Measurements from ENCODE around the gene MRGPRG.
"Not testable (repeated sequence)": the region's sequence is repeated elsewhere in the genome, so short reads cannot be mapped to it uniquely, and the experiment has no call there.

Gene MRGPRG

DNA sequence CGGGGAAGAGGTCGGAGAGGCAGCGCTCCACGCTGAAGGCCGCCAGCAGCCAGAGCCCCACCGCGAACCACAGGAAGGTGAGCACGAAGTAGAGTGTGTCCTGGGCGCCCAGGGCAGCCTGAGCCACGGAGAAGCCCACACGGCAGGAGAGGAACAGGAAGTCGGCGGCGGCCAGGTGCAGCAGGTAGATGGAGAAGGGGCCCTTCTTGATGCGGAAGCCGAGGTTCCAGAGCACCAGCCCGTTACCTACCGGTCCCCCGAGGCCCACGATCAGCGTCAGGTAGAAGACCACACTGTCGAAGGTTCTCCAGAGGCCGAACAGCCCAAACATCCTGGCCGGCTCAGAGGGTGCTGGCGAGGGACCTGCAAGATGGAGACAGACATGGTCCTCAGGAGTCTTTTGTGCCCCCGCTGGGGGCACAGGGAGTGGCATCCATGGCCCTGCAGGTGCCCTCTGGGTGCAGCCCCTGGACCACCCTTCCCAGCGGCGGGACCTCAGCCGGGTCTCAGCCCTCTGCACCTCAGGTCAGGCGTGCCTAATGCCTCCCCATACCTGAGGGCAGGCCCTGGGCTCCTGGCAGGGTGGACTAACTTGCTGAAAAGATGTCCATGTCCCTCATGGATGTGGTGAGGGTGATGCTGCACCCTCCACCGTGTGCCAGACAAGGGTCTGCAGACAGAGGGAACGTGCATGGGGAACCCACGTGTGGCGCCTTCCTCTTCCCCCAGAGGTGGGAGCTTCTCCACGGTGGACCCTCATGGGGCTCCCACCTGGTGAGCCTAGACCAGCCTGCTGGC, at the start of gene MRGPRG:
TSS of gene MRGPRG (minus strand) at position 331 of the 798 bp plus-strand sequence. CDS start at position 331, 0 bp downstream.
- DNase-seq (ENCODE audit: low spot score), result no peak

GRCh38 chr11:3262548-3262947, 43.9 kb upstream of the MRGPRG start:
- DNase-seq (ENCODE audit: low spot score), result not testable (repeated sequence)

DNA sequence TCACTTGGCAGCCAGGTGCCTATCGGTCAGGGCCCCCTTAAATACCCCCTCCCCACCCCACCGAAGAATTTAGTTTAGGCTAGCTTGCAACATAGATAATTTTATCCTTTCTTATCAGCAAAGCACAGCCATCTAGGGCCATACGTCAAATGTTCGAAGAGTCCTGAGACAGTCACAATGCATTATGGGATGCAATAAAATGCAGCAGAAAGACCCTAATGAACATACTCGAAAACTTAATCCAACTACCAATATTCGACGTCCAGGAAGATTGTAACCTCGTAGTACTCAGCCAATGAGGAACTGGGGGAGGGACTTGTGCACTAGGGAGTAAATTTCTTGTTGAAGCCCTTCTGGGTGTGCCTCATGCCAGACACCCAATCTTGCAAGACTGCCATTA, 43.2 kb upstream of the MRGPRG start:
- DNase-seq (ENCODE audit: low spot score), result not testable (repeated sequence)

DNA sequence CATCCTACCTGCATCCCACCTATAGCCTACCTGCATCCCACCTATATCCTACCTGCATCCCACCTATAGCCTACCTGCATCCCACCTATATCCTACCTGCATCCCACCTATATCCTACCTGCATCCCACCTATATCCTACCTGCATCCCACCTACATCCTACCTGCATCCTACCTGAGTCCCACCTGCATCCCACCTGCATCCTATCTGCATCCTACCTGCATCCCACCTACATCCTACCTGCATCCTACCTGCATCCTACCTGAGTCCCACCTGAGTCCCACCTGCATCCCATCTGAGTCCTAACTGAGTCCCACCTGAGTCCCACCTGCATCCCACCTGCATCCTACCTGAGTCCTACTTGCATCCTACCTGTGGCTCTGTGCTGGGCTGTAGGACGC, 38.9 kb upstream of the MRGPRG start:
- not testable (repeated sequence) for DNase-seq (ENCODE audit: low spot score)

DNA sequence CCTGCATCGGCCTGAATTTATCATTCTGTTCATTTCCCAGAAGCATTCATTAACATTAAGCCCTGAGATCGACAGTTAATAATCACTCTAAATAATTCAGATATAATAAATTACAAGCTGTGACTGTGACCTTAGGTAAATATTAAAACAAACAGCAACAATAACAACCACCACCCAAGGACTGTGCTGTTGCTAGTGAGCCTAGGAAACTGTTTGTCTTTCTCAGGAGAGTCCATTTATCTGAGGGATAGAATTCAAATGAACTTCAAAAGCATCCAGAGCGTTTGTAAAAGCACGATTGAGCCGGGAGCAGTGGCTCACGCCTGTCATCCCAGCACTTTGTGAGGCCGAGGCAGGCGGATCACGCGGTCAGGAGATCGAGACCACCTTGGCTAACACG, 36.6 kb upstream of the MRGPRG start:
- not testable (repeated sequence) for DNase-seq (ENCODE audit: low spot score)

- DNase-seq (ENCODE audit: low spot score), result not testable (repeated sequence)
These were observed 36.2 kb upstream of the MRGPRG start for GRCh38 chr11:3254773-3255172.

DNA sequence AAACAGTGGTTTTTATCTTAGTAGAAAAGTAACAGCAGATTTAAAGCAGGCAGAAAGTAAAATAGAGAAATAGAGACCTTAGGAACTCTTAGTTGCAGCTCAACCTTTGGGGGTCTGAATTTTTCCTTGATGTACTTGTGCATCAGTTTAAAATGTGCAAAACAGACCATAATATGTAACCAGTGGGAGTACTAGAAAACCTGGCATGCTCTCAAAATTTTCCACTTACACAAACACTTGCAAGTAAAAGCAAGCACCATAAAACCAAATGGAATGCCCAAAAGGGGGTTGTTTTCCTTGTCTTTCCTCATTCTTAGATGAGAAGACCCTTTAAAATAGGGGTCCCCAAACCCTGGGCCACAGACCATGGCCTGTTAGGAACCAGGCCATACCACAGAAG, 26.5 kb upstream of the MRGPRG start:
- DNase-seq (ENCODE audit: low spot score), result no peak

GRCh38 chr11:3243880-3244279, 25.3 kb upstream of the MRGPRG start:
- no peak for DNase-seq (ENCODE audit: low spot score)

DNA sequence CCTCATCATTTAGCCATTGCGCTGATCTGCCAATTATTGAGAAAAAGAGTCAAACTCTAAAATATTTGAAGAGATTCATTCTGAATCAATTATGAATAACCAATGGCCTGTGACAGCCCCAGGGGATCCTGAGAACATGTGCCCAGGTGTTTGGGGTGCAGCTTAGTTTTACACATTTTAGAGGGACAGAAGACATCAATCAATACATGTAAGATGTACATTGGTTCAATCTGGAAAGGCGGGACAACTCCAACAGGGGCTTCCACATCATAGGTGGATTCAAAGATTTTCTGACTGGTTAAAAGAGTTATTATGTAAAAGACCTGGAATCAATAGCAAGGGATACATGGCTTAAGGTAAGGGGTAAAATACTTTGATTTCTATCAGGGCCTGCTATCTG, 18.5 kb upstream of the MRGPRG start:
- DNase-seq (ENCODE audit: low spot score), result no peak

DNA sequence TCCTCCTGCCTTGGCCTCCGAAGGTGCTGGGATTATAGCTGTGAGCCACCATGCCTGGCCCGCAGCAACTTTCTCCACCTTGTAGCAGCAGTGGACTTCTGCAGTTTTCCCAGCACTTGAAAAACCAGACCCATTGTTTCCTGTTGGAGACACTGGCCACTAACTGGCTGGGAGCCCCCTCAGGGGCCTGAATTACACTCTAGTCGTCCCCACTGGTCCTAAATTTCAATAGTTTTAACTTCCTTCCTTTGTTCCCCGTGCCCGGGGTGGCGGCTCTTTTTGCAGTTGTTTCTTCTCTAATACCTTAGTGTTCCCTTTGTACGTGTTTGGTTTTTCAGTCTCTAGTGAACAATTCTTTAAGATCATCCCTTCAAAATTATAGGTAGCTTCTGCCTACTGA, 16.2 kb upstream of the MRGPRG start:
- no peak for DNase-seq (ENCODE audit: low spot score)

DNA sequence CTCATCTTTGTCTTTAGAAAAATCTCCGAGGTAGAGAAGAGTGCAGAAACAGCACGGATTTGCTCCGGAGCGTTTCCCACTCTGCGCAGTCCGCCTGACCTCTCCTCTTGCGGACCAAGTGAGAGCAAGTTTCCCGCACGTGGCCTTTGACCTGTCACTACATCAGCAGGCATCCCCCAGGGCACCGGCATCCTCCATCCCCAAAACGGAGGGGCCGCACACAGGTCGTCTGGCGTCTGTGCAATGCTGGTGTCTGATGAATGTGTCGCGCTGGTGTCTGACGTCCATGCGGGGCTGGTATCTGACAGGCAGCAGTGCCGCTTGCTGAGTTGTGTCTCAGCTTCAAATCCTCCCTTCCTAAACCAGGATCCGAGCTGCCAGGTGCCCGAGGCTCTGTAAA, 14.3 kb upstream of the MRGPRG start:
- no peak for DNase-seq (ENCODE audit: low spot score)

DNA sequence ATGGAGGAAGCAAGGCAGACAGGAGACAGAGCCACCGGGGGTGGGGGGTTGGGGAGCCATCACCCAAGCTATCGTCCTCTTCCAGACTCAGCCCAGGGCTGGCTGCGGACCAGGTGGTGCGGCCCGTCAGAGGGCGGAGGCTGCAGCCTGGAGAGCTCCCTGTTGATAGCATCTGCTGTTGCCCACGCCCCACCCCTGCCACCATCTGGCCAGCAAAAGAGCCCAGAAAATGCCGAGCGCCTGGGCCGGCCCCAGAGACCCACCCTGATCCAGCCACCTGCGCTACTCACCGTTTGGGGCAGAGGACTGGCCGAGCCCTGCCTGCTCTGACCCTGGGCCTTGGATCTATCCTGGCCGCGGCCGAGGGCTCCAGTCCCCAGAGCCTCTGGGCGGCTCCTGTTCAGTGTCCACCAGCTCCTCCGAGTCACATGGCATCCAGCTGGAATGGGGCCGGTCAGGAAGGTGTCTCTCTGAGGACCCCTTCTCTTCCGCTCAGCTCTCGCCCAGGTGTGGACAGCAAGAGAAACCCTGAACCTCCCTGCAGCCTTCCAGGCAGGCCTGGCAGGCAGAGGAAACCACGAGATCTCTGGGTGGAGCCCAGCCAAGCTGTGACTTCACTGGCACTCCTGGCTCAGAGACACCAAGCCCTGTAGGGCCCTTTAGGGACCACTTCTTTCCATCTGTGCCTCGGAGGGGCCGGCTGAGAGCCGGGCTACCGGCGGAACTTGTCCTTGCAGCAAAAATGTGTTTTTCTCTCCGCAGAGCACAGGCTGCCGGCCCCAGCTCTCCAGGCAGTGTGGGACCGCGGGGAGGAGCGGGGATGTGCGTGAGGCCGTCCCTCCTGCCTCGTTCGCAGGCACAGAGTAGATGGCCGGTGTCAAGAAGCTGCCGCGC, 13.5 kb upstream of the MRGPRG start, which contains the start of gene MRGPRE:
TSS of gene MRGPRE (minus strand) at position 567 of the 894 bp plus-strand sequence. CDS start 3,618 bp downstream, outside the sequence.
- DNase-seq (ENCODE audit: low spot score), result no peak

DNA sequence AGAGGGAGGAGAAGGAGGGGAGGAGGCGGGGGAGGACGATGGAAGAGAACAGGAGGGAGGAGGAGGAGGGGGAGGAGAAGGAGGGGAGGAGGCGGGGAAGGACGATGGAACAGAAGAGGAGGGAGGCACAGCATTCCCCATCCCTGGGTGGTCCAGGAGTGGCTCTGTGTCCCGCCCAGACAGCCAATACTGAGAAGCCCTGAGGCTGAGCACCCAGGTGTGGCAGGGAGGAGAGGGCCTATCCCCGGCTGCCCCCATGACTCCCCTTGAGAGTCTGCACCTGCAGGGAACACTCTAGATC, 12.9 kb upstream of the MRGPRG start:
- no peak for DNase-seq (ENCODE audit: low spot score)

DNA sequence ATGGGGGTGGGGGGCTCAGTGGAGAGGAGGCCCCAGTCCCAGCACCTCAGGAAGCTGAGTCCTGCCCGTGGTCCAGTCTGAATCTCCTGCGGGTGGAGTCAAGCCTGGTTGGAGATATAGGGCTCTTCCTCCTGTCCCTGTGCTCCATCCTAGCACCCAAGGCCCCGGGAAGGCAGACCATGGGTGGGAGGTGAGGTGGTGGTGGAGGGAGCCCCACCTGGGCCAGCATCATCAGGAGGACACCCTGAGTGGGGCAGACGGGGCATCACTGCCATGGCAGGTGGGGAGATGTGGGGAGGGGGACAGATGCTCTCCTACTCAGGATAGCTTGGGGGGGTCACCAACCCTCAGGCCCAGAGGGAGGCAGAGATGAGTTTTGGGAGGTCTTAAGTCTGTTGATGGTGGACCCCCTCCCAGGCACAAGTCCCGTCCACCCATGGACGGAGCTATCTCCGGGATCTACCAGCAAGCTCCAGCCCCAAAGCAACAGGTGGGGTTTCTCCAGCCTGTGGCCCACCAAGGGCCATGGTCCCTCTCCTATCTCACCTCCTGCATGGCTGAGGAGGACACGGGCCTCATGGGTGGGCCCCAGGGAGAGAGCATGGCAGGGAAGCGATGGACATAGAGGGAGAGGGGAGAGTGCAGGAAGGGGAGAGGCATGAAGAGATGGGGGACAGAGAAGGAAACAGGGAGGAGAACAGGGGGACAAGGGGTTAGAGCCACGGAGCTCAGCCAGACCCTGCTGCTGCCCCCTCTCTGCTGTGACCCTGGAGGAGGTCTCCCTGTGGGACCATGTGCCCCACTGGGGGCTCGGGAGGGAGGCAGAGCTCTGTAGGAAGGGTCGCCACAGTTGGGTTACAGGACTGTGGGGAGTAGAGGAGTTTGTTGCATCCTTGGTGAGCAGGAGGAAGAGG, 12.3 kb upstream of the MRGPRG start:
- DNase-seq (ENCODE audit: low spot score), result no peak

- DNase-seq (ENCODE audit: low spot score), result no peak
These were observed 11.3 kb upstream of the MRGPRG start for GRCh38 chr11:3229673-3230630.

DNA sequence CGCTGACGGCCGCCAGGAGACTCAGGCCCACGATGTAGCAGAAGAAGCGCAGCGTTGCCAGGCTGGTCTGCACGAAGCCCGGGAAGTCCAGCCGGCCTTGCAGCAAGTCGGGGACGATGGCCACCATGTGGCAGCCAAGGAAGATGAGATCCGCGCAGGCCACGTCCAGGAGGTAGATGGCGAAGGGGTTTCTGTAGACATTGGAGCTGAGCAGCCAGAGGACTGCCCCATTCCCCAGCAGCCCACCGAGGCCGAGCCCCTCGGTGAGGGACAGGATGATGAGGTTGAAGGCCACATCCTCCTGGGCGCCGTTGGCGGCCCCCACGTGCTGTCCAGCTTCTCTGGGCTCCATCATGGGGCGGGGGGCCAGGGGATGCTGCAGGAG, 9.8 kb upstream of the MRGPRG start:
- DNase-seq (ENCODE audit: low spot score), result no peak

DNA sequence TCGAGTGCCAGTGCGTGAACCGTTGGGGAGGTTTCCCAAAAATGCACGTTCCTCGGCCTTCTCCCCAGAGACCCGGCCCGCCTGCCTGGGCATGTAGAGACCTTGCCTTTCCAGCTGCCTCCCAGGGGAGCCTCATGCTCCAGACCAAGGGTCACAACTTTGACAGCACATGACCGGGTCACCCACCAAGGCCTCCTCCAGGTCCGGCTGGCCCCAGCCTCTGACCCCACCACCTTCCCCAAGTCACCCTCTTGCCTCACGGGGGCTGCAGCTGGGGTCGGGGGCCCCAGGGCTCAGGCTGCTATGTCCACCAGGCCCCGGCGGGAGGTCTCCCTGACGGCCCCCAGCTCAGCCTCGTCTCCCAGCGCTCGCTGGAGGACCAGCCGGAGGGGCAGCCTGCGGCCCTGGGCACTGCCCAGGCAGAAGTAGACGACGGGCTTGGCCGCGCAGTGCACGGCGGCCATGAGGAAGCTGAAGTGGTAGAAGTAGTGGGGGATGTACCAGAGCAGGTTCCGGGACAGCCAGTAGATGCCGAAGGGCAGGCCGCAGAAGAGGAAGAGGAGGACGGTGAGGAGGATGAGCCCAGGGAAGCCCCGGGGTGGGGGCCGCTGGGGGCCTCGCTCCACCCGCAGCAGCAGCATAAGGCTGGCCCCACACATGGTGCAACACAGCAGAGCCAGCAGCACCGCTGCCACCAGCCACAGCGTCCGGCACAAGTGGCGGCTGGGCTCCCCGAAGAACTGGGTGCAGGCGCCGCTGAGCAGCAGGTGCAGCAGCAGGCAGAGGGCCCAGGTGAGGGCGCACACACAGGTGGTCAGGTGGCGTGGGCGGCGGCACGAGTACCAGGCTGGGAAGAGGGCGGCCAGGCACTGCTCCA, 9.2 kb upstream of the MRGPRG start:
- DNase-seq (ENCODE audit: low spot score), result no peak

GRCh38 chr11:3226846-3227567, 8.4 kb upstream of the MRGPRG start:
- no peak for DNase-seq (ENCODE audit: low spot score)

All from kidney tubule cell (primary cell).